Heart left ventricle (tissue), 16 donors: ENCODE data around the gene NCS1. TPM values are rescaled to one million over a fixed set of nuclear protein-coding genes. Genes with fewer than 3 reads are reported as not detected.

Experiments used
- ATAC-seq, 4 donors: fragments of 200-7000 bp; cut with Tn5 transposase; one replicate each; pipeline ENCODE4 v1.9.1; 2020 to 2022; ENCODE audit warnings: moderate library complexity in 4 of 4, mild to moderate bottlenecking in 3 of 4, moderate number of reproducible peaks in 1 of 4
- DNase-seq, 5 donors: peaks; one replicate each; pipeline ENCODE4 v3.0.0-alpha.2; 2020
- H3K27ac ChIP-seq, 12 donors: fragments of 200-600 bp; sonication (generic) in 4 of 12; one replicate each; pipeline versions ENCODE4 v1.5.0 to v1.8.0; 2016 to 2022; ENCODE audit warnings: mild to moderate bottlenecking in 2 of 12
- H3K27me3 ChIP-seq, 9 donors: fragments of 200-600 bp; sonication (generic) in 2 of 9; one replicate each; pipeline versions ENCODE4 v1.5.1 to v1.8.0; 2016 to 2022; ENCODE audit warnings: mild to moderate bottlenecking in 3 of 9
- H3K36me3 ChIP-seq, 9 donors: fragments of 200-600 bp; sonication (generic) in 2 of 9; one replicate each; pipeline versions ENCODE4 v1.5.0 to v1.8.0; 2018 to 2022; ENCODE audit warnings: mild to moderate bottlenecking in 2 of 9
- H3K4me1 ChIP-seq, 12 donors: fragments of 200-600 bp; sonication (generic) in 4 of 12; one replicate each; pipeline versions ENCODE4 v1.5.0 to v1.8.0; 2016 to 2022; ENCODE audit warnings: mild to moderate bottlenecking in 3 of 12
- H3K4me3 ChIP-seq, 12 donors: fragments of 200-600 bp; sonication (generic) in 4 of 12; one replicate each; pipeline versions ENCODE4 v1.5.0 to v1.8.0; 2017 to 2022; ENCODE audit warnings: mild to moderate bottlenecking in 9 of 12, moderate library complexity in 4 of 12
- H3K9me3 ChIP-seq, 12 donors: fragments of 200-600 bp; sonication (generic) in 4 of 12; one replicate each; pipeline versions ENCODE4 v1.5.0 to v1.8.0; 2016 to 2022; ENCODE audit warnings: mild to moderate bottlenecking in 1 of 12
- CTCF ChIP-seq, 12 donors: fragments of 200-600 bp; sonication (generic) in 4 of 12; IDR thresholded peaks; one replicate each; pipeline versions ENCODE4 v1.5.0 to v1.8.0; 2018 to 2022; ENCODE audit warnings: antibody characterized with exemption in 12 of 12, mild to moderate bottlenecking in 5 of 12
- POLR2A ChIP-seq, 2 donors: fragments of 450-650 bp; IDR thresholded peaks; one replicate each; pipeline ENCODE4 v1.6.1; 2017; ENCODE audit warnings: antibody characterized with exemption in 2 of 2, mild to moderate bottlenecking in 2 of 2, moderate library complexity in 2 of 2
- WGBS, 4 donors: extraction: QIAGEN DNeasy Blood & Tissue Kit in 2 of 4; methylation state at CpG; one replicate each; pipeline versions ENCODE4 v1.1.5 to v1.1.7; 2013 to 2018; 5-methylcytosine and 5-hydroxymethylcytosine counted together
- intact Hi-C, 10 donors: fragments of 100-400 bp; cut with DNase I; formaldehyde crosslinking; loops; one replicate each; pipeline versions ENCODE4 v1.11.1 to v1.14.2; 2022
- polyA plus RNA-seq, 2 donors: library from polyadenylated mRNA; stranded (reverse); fragments of 200-250 nt; gene quantifications; one replicate each; pipeline ENCODE4 v1.2.3, GENCODE V29; 2013
- total RNA-seq, 9 donors: library from RNA; depleted of rRNA in 2 of 9; stranded (reverse); fragments of >200 nt in 2 of 9; fragmentation: NEBNext Ultra II Directional in 3 of 9; extraction: Animal tissue kit (Norgen Biotek cat#: 25700) in 3 of 9; gene quantifications; one replicate each; pipeline versions ENCODE4 v1.1.0 to v1.2.4, GENCODE V29; 2016 to 2023
- donor health status: ischemic (EF 13 %, LVEDD 7.1; RV severe dilation, severe dysfunction).
- donor health status: healthy with polysubstance abuse.
- donor health status: DM: no; HTN: yes; CAD: no.
- donor health status: DM: no; HTN: no; CAD: no.
- donor health status: ischemic (EF 25% LVEDD 6.9; RV normal size, moderate dysfunction).
- donor health status: ischemic (EF 25% LVEDD 5.7; RV mildly dilated, moderate dysfunction).
- donor health status: healthy.
- donor health status: DM: yes; HTN: yes; CAD: no.
- donor health status: ischemic (EF 35%, LVEDD 5.7; RV mildly dilated, moderate dysfunction).
- donor health status: nonischemic (EF 11% LVEDD 7.7; RV severe dilation, severe dysfunction).
- donor health status: DM: yes; HTN: yes; CAD: no.
- donor health status: PGD.
- donor health status: ischemic (EF 29% LVEDD 5.4; RV normal size, mild dysfunction).
- donor health status: nonischemic (EF 23%, LVEDD 6.1; RV moderate dilation, normal function).

The NCS1 gene
- total and polyA plus RNA-seq, 11 donors: 2.3 to 15.9 (median 9.4) TPM

- WGBS, 4 donors: 83 to 87% (median 85%) methylated on average over 11 of the region's 11 CpGs
- TF ChIP-seq POLR2A (IDR thresholded peaks at IDR 0.05) (no peak), CTCF (IDR thresholded peaks at IDR 0.05) (no peak)
- Histone ChIP-seq H3K36me3 (no peaks in the 10 kb centered on the region), H3K27ac (peak overlapping the region in 1 of 12 donors; percentile 80), H3K4me3 (no peak overlapping the region), H3K4me1 (peaks cover 0 to 15% (median 1%) of the 10 kb centered on the region in 12 donors), H3K27me3 (no peaks in the 10 kb centered on the region), H3K9me3 (no peaks in the 10 kb centered on the region)
- ATAC-seq (no peak), DNase-seq (no peak)
- intact Hi-C loops: loop anchor here in 9 of 10 donors (2.0 to 10.0 kb wide), 5 partner anchors 105 to 352 kb away; no protein-coding TSS in a partner anchor
These were observed 64.9 kb downstream of the NCS1 start for GRCh38 chr9:130237076-130237475.

- H3K36me3 ChIP-seq: no peaks in the 10 kb centered on the region
- TF ChIP-seq CTCF (IDR thresholded peaks at IDR 0.05) (no peak), POLR2A (IDR thresholded peaks at IDR 0.05) (no peak)
- DNase-seq (no peak), ATAC-seq (no peak)
- intact Hi-C loops: loop anchor here in 9 of 10 donors (2.0 to 10.0 kb wide), 5 partner anchors 104 to 353 kb away; no protein-coding TSS in a partner anchor
- no peaks in the 10 kb centered on the region for H3K9me3 ChIP-seq
- no peaks in the 10 kb centered on the region for H3K27me3 ChIP-seq
- H3K4me3 ChIP-seq: no peak overlapping the region
- peak overlapping the region in 1 of 12 donors; percentile 80 for H3K27ac ChIP-seq
- peaks cover 0 to 15% (median 2%) of the 10 kb centered on the region in 12 donors for H3K4me1 ChIP-seq
- WGBS, 4 donors: 83 to 90% (median 85%) methylated on average over 15 to 17 of the region's 17 CpGs
These were observed 65.7 kb downstream of the NCS1 start for GRCh38 chr9:130237763-130238524.

GRCh38 chr9:130239363-130239695 lies 67.1 kb downstream of the NCS1 start:
- Histone ChIP-seq H3K36me3 (no peaks in the 10 kb centered on the region), H3K4me1 (peaks cover 0 to 16% (median 6%) of the 10 kb centered on the region in 12 donors), H3K27ac (peak overlapping the region in 1 of 12 donors; percentile 41), H3K27me3 (no peaks in the 10 kb centered on the region), H3K4me3 (no peak overlapping the region), H3K9me3 (no peaks in the 10 kb centered on the region)
- intact Hi-C loops: loop anchor here in 7 of 10 donors (5.0 to 10.0 kb wide), 3 partner anchors 103 to 355 kb away; no protein-coding TSS in a partner anchor
- TF ChIP-seq POLR2A (IDR thresholded peaks at IDR 0.05) (no peak), CTCF (IDR thresholded peaks at IDR 0.05) (no peak)
- 92 to 100% (median 97%) methylated on average over 3 of the region's 3 CpGs for WGBS, 4 donors
- no peak for ATAC-seq
- no peak for DNase-seq

- H3K36me3 ChIP-seq: no peaks in the 10 kb centered on the region
- no peak for DNase-seq
- no peak for TF ChIP-seq CTCF (IDR thresholded peaks at IDR 0.05)
- TF ChIP-seq POLR2A (IDR thresholded peaks at IDR 0.05): no peak
- H3K4me3 ChIP-seq: no peak overlapping the region
- peak overlapping the region in 1 of 12 donors; percentile 41 for H3K27ac ChIP-seq
- no peaks in the 10 kb centered on the region for H3K27me3 ChIP-seq
- intact Hi-C loops: loop anchor here in 9 of 10 donors (5.0 to 10.0 kb wide), 4 partner anchors 103 to 357 kb away; no protein-coding TSS in a partner anchor
- WGBS, 4 donors: 65 to 79% (median 68%) methylated on average over 8 to 9 of the region's 9 CpGs
- no peaks in the 10 kb centered on the region for H3K9me3 ChIP-seq
- H3K4me1 ChIP-seq: peaks cover 0 to 16% (median 6%) of the 10 kb centered on the region in 12 donors
- ATAC-seq: no peak
These were observed 67.6 kb downstream of the NCS1 start for GRCh38 chr9:130239741-130240241.
